ENCODE results near the gene RIF1. TPM values are rescaled to one million over a fixed set of nuclear protein-coding genes. Genes with fewer than 3 reads are reported as not detected.

RIF1 gene
- polyA plus RNA-seq, 10 donors, result 32.8 to 132 (median 62.5) TPM

GRCh38 chr2:151506170-151506569 lies 96.5 kb downstream of the RIF1 start:
- no peak for DNase-seq

GRCh38 chr2:151508519-151508918 lies 98.8 kb downstream of the RIF1 start:
- DNase-seq, result no peak

- no peak for DNase-seq
These were observed 109.1 kb downstream of the RIF1 start for GRCh38 chr2:151518802-151519201.

GRCh38 chr2:151520976-151521375 lies 111.3 kb downstream of the RIF1 start:
- DNase-seq, result no peak

- no peak for DNase-seq
These were observed 112.9 kb downstream of the RIF1 start for GRCh38 chr2:151522556-151522955.

GRCh38 chr2:151523850-151524249 lies 114.1 kb downstream of the RIF1 start:
- DNase-seq, result no peak

- DNase-seq, result no peak
These were observed 116.2 kb downstream of the RIF1 start for GRCh38 chr2:151525821-151526373.

GRCh38 chr2:151526572-151527090 lies 116.9 kb downstream of the RIF1 start:
- no peak for DNase-seq

Other genes starting within 250 kb of the RIF1 start
- gene RBM43, start 148.0 kb upstream of the RIF1 start, polyA plus RNA-seq (ENCODE audit: insufficient read length in 10 of 10), result 10 to 100 TPM in 4 of 10 donors, 1 to 10 TPM in 6; 7.8 to 10.9 (median 9.4) TPM
- gene NMI, start 120.2 kb upstream of the RIF1 start, polyA plus RNA-seq (ENCODE audit: insufficient read length in 10 of 10), result 10 to 100 TPM in 1 of 10 donors, 1 to 10 TPM in 9; 5.8 to 10.5 (median 7.6) TPM
- gene TNFAIP6, start 52.3 kb upstream of the RIF1 start, polyA plus RNA-seq (ENCODE audit: insufficient read length in 10 of 10), result 10 to 100 TPM in 8 of 10 donors, 1 to 10 TPM in 2; 8.4 to 22.5 (median 17.1) TPM